GM23338 (cell line): ENCODE results near the gene PLPP7.

Source experiments
- EZH2 ChIP-seq: fragments of 200-600 bp; sonication (generic); IDR thresholded peaks from one replicate; pipeline ENCODE4 v1.8.0; 2017; ENCODE audit warnings: antibody characterized with exemption, mild to moderate bottlenecking, low read depth; ENCODE audit not compliant: unreplicated experiment
- TF ChIP-seq, protein P1 (sequence below), 2 experiments: fragments of 200-600 bp in 1 of 2; sonication (generic) in 1 of 2; conservative IDR thresholded peaks; 2 replicates each; pipeline versions ENCODE4 v1.5.1 to v1.6.1; 2016 to 2017; ENCODE audit warnings: antibody characterized with exemption in 2 of 2, low read depth in 2 of 2, mild to moderate bottlenecking in 2 of 2, moderate library complexity in 1 of 2

DNA sequence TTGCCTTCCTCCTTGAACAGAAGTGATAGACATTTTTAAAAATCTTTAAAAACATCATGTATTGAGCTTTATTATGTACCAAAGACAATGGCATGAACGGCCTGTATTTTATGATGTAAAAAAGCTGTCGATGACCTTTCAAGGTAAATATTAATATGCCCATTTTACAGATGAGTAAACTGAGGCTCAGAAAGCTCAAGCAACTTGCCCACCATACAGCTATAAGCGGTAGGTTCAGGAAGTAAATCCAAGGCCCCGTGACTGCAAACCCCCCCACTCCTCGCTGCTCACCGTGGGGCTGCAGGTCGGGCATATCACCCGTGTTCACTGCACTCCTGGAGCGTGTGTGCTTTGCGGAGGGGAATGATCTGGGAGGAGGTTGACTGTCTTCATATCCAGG is 3.4 kb downstream of the PLPP7 start:
- TF ChIP-seq, protein P1, sequence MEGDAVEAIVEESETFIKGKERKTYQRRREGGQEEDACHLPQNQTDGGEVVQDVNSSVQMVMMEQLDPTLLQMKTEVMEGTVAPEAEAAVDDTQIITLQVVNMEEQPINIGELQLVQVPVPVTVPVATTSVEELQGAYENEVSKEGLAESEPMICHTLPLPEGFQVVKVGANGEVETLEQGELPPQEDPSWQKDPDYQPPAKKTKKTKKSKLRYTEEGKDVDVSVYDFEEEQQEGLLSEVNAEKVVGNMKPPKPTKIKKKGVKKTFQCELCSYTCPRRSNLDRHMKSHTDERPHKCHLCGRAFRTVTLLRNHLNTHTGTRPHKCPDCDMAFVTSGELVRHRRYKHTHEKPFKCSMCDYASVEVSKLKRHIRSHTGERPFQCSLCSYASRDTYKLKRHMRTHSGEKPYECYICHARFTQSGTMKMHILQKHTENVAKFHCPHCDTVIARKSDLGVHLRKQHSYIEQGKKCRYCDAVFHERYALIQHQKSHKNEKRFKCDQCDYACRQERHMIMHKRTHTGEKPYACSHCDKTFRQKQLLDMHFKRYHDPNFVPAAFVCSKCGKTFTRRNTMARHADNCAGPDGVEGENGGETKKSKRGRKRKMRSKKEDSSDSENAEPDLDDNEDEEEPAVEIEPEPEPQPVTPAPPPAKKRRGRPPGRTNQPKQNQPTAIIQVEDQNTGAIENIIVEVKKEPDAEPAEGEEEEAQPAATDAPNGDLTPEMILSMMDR (conservative IDR thresholded peaks at IDR 0.05; ENCODE audit: low read depth in 2 of 2) = no peak
- TF ChIP-seq EZH2 = no peak
